ENCODE measurements around the gene TSC2. TPM values are rescaled to one million over a fixed set of nuclear protein-coding genes. Genes with fewer than 3 reads are reported as not detected.

TSC2 gene
- total RNA-seq, 2 experiments from 2014 or later: 57.2 to 152 TPM

- peaks cover 11% of the 10 kb centered on the region; the same call in 1 of the 2 replicates for H3K36me3 ChIP-seq (ENCODE audit: insufficient read depth, low read length)
- POLR2A ChIA-PET: interaction anchor here (0.7 kb wide), 1 partner anchor 102 kb away, joined by 3 read pairs; no protein-coding TSS in a partner anchor
- no TSS peak for BruUV-seq (replicated peaks)
- intact Hi-C loops (cut with micrococcal nuclease; ENCODE audit: unreplicated experiment): no loop called here
- H3K9me2 ChIP-seq (ENCODE audit: insufficient read depth, low read length): no peaks in the 10 kb centered on the region
- no peaks in the 10 kb centered on the region for H3K79me2 ChIP-seq (ENCODE audit: insufficient read depth, low read depth, low read length)
- peaks cover 1% of the 10 kb centered on the region for H3K4me1 ChIP-seq (ENCODE audit: insufficient read depth, low read length, poor library complexity, severe bottlenecking)
- no peaks in the 10 kb centered on the region for H3K9me3 ChIP-seq (ENCODE audit: low read length)
- CTCF ChIA-PET (ENCODE audit: unreplicated experiment): no interaction called here
- no peak overlapping the region for H3K4me2 ChIP-seq (ENCODE audit: low read length)
- no peak for TF ChIP-seq EZH2phosphoT487 (IDR thresholded peaks at IDR 0.05; ENCODE audit: borderline replicate concordance, low read depth, low read length)
- H2AFZ ChIP-seq (ENCODE audit: low read length): no peak overlapping the region
- H4K20me1 ChIP-seq (ENCODE audit: insufficient read depth, low read length): no peaks in the 10 kb centered on the region
- DNase-seq (ENCODE audit: low spot score): no peak
- H3K27ac ChIP-seq (ENCODE audit: low read depth, low read length, poor library complexity, severe bottlenecking): no peak overlapping the region
- no peak overlapping the region for H3K4me3 ChIP-seq (ENCODE audit: low read depth, low read length, poor library complexity, severe bottlenecking)
Measured at GRCh38 chr16:2040787-2041522, 6.8 kb upstream of the TSC2 start.

GRCh38 chr16:2042171-2042985 lies 5.4 kb upstream of the TSC2 start:
- DNase-seq (ENCODE audit: low spot score): no peak
- Histone ChIP-seq H3K4me3 (ENCODE audit: low read depth, low read length, poor library complexity, severe bottlenecking) (no peak overlapping the region), H3K36me3 (ENCODE audit: insufficient read depth, low read length) (peaks cover 11% of the 10 kb centered on the region; the same call in 1 of the 2 replicates), H4K20me1 (ENCODE audit: insufficient read depth, low read length) (no peaks in the 10 kb centered on the region), H3K4me1 (ENCODE audit: insufficient read depth, low read length, poor library complexity, severe bottlenecking) (peaks cover 11% of the 10 kb centered on the region), H3K9me3 (ENCODE audit: low read length) (no peaks in the 10 kb centered on the region), H3K4me2 (ENCODE audit: low read length) (no peak overlapping the region), H3K79me2 (ENCODE audit: insufficient read depth, low read depth, low read length) (no peaks in the 10 kb centered on the region), H3K9me2 (ENCODE audit: insufficient read depth, low read length) (no peaks in the 10 kb centered on the region), H2AFZ (ENCODE audit: low read length) (no peak overlapping the region), H3K27ac (ENCODE audit: low read depth, low read length, poor library complexity, severe bottlenecking) (no peak overlapping the region)
- ChIA-PET CTCF (ENCODE audit: unreplicated experiment) (no interaction called here), POLR2A (no interaction called here)
- TF ChIP-seq EZH2phosphoT487 (IDR thresholded peaks at IDR 0.05; ENCODE audit: borderline replicate concordance, low read depth, low read length) (no peak), CTCF (conservative IDR thresholded peaks at IDR 0.05; ENCODE audit: low read length) (no peak)
- BruUV-seq (replicated peaks): no TSS peak
- intact Hi-C loops (cut with micrococcal nuclease; ENCODE audit: unreplicated experiment): no loop called here

GRCh38 chr16:2042986-2043666 lies 4.7 kb upstream of the TSC2 start:
- H3K36me3 ChIP-seq (ENCODE audit: insufficient read depth, low read length): peaks cover 11% of the 10 kb centered on the region; the same call in 1 of the 2 replicates
- no peaks in the 10 kb centered on the region for H4K20me1 ChIP-seq (ENCODE audit: insufficient read depth, low read length)
- TF ChIP-seq EZH2phosphoT487 (IDR thresholded peaks at IDR 0.05; ENCODE audit: borderline replicate concordance, low read depth, low read length) (no peak), CTCF (conservative IDR thresholded peaks at IDR 0.05; ENCODE audit: low read length) (no peak)
- DNase-seq (ENCODE audit: low spot score): no peak
- peaks cover 1% of the 10 kb centered on the region; the same call in 1 of the 2 replicates for H3K79me2 ChIP-seq (ENCODE audit: insufficient read depth, low read depth, low read length)
- intact Hi-C loops (cut with micrococcal nuclease; ENCODE audit: unreplicated experiment): no loop called here
- ChIA-PET POLR2A (no interaction called here), CTCF (ENCODE audit: unreplicated experiment) (no interaction called here)
- no peak overlapping the region for H3K27ac ChIP-seq (ENCODE audit: low read depth, low read length, poor library complexity, severe bottlenecking)
- H2AFZ ChIP-seq (ENCODE audit: low read length): no peak overlapping the region
- no peaks in the 10 kb centered on the region for H3K9me3 ChIP-seq (ENCODE audit: low read length)
- H3K4me2 ChIP-seq (ENCODE audit: low read length): no peak overlapping the region
- BruUV-seq (replicated peaks): no TSS peak
- H3K9me2 ChIP-seq (ENCODE audit: insufficient read depth, low read length): no peaks in the 10 kb centered on the region
- no peak overlapping the region for H3K4me3 ChIP-seq (ENCODE audit: low read depth, low read length, poor library complexity, severe bottlenecking)
- H3K4me1 ChIP-seq (ENCODE audit: insufficient read depth, low read length, poor library complexity, severe bottlenecking): peaks cover 11% of the 10 kb centered on the region
